HG02943 (cell line): Measurements from ENCODE around the gene XXYLT1.

Experiments
- ATAC-seq: cut with Tn5 transposase; IDR thresholded peaks from one replicate; pipeline ENCODE4 v1.9.1; 2021; ENCODE audit warnings: mild to moderate bottlenecking, low read depth, moderate library complexity; ENCODE audit not compliant: unreplicated experiment

Gene XXYLT1

DNA sequence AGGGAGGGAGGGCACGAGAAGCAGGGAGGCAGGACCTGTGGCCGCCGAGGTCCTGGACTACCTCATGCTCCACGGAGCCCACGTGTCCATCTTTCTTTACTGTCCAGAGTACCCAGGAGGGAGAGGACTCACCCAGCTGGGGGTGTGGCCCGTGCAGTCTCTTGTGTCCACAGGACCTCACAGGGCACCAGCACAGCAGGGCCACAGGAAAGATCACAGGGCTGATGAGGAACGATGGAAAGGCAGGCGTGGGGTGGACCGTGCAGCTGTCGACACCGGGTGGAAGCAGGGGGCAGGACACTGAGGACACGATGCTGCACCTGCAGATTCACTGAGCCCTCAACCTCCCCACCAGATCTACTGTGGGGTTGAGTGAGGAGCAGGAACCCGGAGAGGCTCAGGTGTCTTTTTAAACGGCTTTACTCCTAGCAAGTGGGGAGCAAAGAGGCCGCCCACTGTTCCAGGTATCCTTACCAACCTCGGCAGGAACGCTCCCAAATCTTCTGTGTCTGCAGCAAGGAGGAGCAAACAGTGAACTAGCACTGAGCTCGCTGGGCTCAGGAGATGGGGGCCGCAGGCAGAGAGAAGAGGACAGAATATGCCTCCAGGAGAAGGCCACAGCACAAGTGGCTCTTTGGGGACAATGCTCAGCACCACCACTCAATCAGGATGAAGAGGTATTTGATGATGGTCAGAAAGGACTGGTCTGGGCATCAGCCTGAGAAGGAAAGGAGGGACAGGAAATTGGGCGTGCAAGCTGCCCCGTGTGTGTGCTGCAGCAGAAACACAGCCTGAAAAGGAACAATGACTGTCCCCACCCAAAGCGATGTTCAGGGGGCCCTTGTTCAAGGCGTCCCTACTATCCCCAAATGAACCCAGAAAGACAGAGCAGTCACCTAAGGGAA, 198.8 kb downstream of the XXYLT1 start:
- no peak for ATAC-seq

DNA sequence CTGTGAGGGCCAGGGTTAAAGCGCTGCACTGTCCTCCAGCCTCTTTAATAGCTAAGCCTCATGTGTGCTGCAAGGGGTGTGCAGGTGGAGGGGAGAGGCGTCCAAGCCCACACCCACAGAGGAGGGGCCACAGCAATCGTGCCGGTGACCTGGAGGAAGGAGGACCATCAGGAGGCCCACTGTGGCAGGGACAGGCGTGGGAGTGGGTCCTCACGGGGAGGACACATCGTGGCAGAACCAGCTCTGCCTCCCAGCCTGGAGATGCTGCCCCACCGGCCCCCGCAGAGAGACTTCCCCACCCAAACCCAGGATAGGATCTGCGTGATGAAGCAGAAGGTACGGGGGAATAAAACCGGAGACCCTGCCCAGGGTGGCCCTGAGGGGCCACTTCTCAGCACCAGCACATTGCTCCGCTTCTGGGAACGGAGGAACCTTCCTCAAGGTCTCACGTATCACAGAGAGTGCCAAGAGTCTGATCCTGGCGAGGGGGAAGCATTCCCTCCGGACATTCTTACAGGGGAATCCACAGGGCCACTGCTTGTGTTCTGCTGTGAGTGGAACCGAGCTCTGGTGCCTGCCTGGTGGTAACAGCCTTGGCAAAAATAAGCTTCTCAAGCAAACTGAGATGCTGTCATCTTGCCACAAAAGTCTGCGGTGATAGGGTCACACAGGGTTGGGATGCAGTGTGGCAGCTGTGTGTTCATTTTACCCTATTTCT, 199.8 kb downstream of the XXYLT1 start:
- ATAC-seq = no peak

DNA sequence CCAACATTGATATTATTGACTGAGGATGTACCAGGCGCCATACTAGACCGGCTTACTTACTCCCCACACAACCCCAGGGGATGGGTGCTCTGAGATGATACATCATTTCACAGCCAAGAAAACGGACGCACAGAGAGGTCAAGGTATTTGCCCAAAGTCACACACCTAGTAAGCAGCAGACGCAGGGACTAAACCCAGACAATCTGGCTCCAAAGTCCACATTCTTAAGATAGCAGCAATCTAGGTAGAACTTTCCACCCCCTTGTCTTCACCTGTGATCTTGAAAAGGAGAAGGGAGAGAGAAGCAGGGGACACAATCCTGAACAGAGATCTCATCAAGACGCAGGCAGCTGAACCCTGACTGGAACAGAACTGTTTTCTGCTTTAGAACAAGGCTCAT, 200.6 kb downstream of the XXYLT1 start:
- ATAC-seq = no peak

DNA sequence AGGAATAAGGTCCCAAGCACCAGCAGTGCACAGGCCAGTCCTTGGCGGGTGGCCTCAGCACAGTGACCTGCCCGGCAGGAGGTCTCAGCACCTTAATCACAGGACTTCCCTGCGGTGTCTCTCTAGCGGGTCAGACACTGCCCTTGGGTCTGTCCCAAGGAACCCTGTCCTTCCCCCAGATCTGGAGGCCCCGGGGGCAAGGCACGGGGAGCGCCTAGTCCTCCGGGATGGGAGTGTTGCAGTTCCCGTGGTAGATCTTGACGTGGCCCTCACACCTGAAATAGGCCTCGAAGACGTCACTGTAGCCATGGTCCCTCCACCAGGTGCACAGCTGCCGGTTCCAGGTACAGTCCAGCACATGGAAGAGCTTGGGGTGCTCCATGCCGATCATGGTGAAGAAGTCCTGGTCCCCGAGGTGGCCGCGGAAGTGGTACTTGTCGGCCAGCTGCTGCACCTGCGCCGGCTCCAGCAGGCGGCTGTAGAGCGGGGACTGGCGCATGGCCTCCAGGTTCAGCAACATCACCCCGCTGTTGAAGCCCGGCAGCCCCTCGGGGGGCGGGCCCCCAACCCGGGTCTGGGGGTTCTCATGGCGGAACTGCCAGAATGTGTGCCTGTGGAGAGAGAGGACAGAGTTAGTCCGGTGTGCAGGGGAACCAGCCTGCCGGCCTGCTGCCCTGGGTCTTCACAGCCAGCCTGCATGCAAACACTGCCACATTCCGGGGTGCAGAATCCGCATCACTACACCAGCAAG, 201.3 kb downstream of the XXYLT1 start:
- no peak for ATAC-seq

DNA sequence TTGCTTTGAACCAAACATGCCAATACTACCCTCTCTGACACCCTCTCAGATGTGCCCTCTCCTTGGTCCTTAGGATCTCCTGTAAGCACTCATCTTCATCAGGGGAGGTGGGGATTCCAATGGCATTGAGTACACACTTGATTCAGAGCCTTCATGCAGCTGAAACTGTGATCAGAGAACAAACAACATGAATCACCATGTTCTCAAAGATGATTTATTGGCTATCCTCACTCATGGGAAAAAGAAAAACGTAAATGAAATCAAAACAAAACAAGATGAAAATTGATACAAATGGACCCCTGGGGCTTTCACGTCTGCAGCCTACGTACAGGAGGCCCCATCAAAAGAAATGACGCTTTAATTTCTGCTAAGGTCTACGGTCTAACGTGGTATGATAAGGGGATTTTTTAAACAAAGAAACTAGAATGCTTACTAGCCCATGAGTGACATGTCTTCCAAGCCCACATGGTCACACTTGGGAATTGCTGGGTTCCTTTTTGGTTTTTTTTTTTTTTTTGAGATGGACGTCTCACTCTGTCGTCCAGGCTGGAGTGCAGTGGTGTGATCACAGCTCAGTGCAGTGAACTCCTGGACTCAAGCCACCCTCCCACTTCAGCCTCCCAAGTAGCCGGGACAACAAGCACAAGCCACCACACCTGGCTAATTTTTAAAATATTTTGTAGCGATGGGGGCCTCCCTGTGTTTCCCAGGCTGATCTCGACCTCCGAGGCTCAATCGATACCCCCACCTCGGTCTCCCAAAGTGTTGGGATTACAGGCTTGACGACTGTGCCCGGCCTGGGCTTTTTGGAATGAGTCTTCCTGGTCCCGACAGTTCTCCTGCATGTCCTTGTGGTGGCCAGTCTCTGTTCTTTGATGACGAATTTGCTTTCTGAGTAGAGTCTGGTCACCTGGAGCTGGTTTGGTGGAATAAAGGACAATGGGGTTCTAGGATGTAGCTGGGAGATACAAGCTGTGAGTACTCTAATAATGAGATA, 202.6 kb downstream of the XXYLT1 start:
- ATAC-seq = no peak

DNA sequence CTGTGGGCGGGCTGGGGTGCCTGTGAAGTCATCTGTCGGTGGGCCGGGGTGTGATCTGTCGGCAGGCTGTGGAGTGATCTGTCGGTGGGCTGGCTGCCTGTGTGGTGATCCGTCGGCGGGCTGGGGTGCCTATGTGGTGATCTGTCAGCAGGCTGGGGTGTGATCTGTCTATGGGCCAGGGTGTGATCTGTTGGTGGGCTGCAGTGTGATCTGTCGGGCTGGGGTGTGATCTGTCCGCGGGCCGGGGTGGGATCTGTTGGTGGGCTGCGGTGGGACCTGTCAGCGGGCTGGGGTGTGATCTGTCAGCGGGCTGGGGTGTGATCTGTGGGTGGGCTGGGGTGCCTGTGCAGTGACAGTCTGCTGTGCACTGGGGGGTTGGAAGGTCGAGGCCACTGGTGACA, 204.5 kb downstream of the XXYLT1 start:
- ATAC-seq = no peak

DNA sequence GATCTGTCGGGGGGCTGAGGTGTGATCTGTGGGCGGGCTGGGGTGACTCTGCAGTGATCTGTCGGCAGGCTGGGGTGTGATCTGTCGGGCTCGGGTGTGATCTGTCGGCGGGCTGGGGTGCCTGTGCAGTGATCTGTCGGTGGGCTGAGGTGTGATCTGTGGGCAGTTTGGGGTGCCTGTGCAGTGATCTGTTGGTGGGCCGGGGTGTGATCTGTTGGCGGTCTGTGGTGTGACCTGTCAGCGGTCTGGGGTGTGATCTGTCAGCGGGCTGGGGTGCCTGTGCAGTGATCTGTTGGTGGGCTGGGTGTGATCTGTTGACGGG, 205.1 kb downstream of the XXYLT1 start:
- no peak for ATAC-seq

DNA sequence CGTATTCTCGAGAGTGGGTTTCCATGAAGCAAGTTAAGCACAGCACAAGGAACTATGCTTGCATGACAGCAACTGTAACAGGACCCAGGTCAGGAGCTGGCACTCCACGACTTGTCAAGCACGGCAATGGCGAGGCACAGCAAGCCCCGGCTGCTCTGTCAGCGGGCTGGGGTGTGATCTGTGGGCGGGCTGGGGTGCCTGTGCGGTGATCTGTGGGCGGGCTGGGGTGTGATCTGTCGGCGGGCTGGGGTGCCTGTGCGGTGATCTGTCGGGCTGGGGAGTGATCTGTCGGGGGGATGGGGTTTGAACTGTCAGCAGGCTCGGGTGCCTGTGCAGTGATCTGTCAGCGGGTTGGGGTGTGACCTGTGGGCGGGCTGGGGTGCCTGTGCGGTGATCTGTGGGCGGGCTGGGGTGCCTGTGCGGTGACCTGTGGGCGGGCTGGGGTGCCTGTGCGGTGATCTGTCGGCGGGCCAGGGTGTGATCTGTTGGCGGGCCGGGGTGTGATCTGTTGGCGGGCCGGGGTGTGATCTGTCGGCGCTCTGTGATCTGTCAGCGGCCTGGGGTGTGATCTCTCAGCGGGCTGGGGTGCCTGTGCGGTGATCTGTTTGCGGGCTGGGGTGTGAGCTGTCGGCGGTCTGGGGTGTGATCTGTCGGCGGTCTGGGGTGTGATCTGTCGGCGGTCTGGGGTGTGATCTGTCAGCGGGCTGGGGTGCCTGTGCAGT, 205.7 kb downstream of the XXYLT1 start:
- ATAC-seq = no peak

DNA sequence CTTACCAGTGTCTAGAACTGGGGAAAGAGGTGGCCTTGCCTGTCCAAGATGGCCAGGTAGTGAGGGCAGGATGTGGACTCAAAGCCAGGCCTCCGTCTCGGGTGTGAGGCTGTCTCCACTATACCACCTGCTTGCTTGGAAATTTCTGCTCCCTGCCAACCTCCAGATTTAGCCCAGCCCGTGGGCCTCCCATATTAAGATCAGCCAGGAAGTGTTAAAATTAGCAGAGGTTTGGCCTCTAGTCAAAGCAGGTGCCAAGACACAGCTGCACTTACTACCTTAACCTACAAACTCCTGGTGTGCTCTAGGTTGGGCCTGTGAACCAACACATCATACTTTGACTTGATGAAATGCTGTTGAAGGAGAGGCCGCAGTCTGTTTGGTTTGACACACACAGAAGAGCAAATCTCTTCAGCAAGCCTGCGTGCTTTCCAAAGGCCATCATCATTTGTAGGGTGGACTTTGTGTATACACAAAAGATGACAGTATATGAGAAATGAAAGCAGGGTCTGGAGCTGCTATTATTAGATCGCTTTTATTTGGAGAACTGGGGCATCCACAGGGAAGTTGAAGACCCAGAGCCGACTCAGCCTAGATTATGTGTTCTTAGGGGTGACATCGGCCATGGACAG, 206.5 kb downstream of the XXYLT1 start:
- ATAC-seq = no peak

DNA sequence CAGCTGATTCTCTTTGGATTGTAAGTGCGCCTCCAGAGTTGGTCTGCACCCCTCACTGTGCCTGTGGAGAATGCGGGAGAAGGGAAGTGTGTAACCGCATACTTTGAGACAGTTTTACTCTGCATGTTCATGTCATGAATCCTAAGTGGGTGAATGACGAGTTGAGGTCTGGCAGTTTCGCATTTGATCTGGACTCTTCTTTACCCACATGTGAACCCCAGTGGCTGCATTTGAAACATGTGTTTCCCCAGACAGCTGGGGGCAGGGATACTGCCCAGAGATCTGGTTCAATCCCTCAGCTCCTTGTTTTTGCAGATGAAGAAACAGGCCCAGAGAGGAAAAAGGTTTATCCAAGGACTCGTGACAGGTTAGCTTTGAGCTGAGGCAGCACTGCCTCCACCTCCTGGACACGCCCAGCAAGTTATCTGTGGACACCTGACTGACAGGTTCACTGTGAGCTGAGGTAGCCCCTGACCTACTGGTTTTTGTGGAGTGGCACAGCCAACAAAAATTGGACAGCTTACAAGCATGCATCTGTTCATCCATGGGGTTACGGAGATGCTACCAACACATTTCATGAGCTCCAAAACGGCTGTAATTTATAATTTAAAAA, 207.3 kb downstream of the XXYLT1 start:
- no peak for ATAC-seq

DNA sequence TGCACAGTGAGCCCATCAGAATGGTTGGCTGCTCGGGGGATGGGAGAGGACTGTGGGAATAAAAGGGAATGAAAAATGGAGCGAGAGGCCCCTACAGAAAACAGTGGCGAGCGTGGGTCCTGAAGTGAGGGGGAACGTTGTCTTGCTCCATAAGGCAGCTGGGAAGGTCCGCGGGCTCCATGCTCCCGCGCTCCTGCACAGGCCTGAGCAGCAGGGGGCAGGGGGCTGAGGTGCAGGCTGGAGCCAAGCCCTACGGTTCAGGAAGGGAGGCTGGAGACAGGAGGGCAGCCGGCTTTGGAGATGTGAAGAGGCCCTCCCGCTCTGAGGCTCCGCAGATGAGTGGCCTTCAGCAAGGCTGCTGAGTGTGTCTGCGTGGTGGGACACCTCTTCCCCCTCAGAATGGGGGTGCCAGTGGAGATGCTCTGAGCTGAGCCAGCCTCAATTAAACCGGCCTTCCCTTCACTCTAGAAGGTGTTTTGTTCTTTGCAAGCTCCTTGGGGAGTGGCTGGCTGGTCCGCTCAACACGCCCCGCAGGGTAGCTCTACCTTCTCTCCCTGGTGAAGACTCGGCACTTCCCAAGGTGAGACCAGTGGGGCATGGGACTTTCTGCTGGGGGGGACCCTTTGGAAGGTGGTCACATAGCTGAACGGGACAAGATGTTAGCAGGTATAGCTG, 208.0 kb downstream of the XXYLT1 start:
- ATAC-seq = no peak

DNA sequence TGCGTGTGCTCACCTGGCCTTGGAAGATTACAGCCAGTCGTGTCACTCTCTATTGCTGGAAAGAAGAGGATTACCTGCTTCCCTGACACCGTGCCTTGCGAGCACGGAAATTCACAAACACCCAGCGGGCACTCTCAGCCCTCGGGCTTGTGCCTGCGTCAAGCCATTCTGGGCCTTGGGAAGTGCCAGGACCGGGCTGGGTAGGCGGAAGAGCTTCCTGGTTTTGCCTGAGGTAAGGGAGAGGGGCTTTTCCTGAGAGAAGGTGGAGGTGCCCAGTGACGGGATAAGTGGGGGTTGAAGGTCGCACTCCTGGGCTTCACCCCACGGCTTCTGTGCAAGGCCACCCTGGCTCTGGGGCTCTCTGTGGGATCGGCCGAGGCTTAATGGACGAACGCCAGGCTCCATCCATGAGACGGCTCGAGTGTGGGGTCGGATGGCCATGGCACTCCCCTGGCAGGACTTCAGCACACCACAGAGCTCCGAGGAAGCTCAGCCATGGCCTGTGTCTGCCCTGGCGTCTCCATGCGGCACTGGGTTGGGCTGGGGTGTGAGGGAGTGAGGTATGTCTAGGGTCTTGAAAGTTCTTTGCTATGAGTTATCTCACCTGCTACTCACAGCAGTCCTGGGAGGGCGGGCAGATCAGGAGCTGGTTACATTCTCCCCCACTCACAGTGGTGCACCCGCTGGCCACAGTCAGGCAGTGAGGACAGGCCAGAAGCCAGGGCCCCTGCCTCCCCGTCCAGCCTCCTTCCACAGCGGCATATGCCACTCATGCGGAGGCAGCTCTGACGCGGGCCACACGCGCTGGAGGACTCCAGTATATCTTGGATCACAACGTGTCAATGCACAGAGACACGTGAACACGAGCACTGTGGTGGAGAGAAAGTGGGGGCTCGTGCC, 209.0 kb downstream of the XXYLT1 start:
- no peak for ATAC-seq

DNA sequence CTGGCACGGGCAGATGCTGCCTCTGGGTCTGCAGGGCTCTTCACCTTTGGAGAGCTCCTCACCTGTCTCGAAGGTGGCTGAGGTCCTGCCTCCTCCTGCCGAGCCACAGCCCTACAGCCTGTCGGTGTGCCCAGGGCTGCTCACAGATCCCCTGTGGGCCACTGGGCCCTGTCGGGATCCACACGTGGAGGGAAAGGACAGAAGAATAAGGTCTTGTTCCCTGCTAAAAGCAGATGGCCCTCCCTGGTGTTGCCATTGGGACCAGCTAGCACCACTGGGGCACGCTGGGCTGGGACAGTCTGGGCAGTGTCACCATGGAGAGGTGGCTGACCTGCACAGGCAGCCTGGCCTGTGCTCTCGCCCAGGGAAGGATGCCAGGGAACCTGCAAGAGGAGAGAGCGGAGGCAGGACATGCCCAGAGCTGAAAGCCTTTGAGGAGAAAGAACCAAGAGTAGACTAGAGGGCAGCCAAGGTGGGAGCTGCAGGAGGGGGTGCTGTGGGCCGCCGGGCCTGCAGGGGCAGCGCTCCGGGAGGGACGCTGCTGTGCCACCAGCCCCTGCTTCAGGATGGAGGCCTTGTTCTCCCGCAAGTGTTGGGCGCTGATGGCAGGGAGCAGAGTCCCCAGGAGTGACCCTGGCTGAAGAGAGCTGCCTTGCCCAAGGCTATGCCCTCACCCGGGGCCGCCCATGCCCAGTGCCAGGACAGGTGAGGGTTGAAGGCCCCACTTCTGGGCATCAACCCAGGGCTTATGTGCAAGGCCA, 210.2 kb downstream of the XXYLT1 start:
- ATAC-seq = no peak

DNA sequence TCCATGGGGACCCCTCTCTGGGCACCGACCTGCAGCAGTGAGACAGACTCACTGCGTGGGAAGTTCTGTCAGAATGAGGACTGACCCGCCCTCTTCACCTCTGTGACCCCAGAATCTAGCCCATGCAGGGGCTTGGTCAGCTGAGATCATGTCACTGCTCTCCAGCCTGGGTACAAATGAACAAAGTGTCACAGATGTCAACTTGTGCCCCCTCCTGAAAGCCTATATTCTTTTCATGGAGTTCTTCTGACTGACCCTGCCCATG, 210.8 kb downstream of the XXYLT1 start:
- no peak for ATAC-seq

DNA sequence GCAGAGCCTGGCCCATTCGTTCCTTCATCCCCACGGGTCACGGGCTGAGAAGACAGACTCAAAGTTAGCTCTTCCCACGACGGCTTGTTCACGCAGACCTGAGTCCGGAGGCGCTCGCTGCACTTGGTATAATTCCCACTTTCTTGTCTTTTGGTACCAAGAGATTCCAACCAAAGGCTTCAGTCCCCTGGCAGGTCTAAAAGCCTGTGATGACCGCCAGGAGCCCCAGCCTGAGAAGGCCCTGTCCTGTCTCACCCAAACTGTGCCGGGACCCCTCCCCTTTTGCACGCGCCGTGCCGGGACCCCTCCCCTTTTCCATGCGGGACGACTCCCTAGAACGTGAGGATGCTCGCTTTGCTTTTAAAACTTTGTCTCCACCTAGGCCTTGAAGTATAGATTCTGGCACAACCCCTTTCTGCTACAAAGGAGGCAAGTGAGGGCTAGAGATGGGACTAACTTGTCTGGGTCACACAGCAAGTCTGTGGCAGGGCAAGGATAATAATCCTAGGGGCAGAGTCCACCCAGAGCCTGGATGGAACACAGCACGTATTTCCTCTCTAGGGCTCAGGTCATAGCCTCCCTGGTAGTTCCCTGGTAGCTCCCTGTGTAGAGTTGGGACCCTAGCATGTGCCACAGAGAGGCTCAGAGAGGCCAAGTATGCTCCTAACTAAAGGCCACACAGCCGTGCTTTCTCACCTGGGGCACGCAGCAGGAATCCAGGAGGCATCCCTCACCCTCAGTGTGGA, 211.3 kb downstream of the XXYLT1 start:
- ATAC-seq = no peak

DNA sequence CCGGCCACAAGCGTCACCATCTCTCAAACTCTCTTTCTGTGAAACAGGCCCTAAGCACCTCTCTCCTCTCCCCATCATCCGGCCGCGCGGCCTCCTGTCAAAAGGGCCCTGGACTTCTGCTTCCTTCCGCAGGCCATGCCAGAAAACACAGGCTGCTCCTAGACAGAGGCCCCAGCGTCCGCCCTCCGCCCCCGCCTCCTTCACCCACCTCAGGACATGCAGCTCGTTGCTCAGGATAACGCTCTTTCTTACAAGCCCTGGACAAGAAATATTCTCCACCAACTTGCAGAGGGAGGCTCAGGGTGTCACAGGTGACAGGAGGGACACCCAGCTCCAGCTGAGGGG, 212.0 kb downstream of the XXYLT1 start:
- ATAC-seq = no peak
